Hepatocyte (in vitro differentiated cells): Measurements from ENCODE around the gene HCN1.

Experiments used
- EZH2 ChIP-seq: fragments of 200-600 bp; sonication (generic); IDR thresholded peaks from 2 replicates; pipeline ENCODE4 v1.6.1; 2016; ENCODE audit warnings: antibody characterized with exemption, mild to moderate bottlenecking, borderline replicate concordance
- EZH2phosphoT487 ChIP-seq: fragments of 200-600 bp; sonication (generic); IDR thresholded peaks from one replicate; pipeline ENCODE4 v1.6.1; 2018; ENCODE audit warnings: antibody characterized with exemption, mild to moderate bottlenecking, low read depth, moderate library complexity; ENCODE audit not compliant: unreplicated experiment, severe bottlenecking
- TF ChIP-seq, protein P1 (sequence below): fragments of 200-600 bp; sonication (generic); IDR thresholded peaks from 2 replicates; pipeline ENCODE4 v1.5.1; 2016; ENCODE audit warnings: antibody characterized with exemption, mild to moderate bottlenecking; ENCODE audit not compliant: poor library complexity

- TF ChIP-seq EZH2 (no peak), EZH2phosphoT487 (no peak)
- TF ChIP-seq, protein P1, sequence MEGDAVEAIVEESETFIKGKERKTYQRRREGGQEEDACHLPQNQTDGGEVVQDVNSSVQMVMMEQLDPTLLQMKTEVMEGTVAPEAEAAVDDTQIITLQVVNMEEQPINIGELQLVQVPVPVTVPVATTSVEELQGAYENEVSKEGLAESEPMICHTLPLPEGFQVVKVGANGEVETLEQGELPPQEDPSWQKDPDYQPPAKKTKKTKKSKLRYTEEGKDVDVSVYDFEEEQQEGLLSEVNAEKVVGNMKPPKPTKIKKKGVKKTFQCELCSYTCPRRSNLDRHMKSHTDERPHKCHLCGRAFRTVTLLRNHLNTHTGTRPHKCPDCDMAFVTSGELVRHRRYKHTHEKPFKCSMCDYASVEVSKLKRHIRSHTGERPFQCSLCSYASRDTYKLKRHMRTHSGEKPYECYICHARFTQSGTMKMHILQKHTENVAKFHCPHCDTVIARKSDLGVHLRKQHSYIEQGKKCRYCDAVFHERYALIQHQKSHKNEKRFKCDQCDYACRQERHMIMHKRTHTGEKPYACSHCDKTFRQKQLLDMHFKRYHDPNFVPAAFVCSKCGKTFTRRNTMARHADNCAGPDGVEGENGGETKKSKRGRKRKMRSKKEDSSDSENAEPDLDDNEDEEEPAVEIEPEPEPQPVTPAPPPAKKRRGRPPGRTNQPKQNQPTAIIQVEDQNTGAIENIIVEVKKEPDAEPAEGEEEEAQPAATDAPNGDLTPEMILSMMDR: no peak
Measured at GRCh38 chr5:45601424-45601823, 94.8 kb downstream of the HCN1 start.
